Hepatocyte (in vitro differentiated cells): ENCODE results near the gene IQGAP2. TPM values are rescaled to one million over a fixed set of nuclear protein-coding genes. Genes with fewer than 3 reads are reported as not detected.

Source experiments
- DNase-seq: peaks from one replicate; pipeline ENCODE4 v3.0.0-alpha.2; 2016; ENCODE audit warnings: low spot score
- H2AFZ ChIP-seq: fragments of 200-600 bp; sonication (generic); 2 replicates; pipeline ENCODE4 v1.6.0; 2016; ENCODE audit warnings: antibody characterized with exemption, mild to moderate bottlenecking
- H3K27ac ChIP-seq: fragments of 200-600 bp; sonication (generic); 2 replicates; pipeline ENCODE4 v1.5.1; 2016; ENCODE audit warnings: mild to moderate bottlenecking
- H3K27me3 ChIP-seq: fragments of 200-600 bp; sonication (generic); 2 replicates; pipeline ENCODE4 v1.6.1; 2016
- H3K36me3 ChIP-seq: fragments of 200-600 bp; sonication (generic); replicated peaks from 2 replicates; pipeline ENCODE4 v1.5.1; 2016; ENCODE audit warnings: low read depth; ENCODE audit not compliant: insufficient read depth
- H3K4me1 ChIP-seq: fragments of 200-600 bp; sonication (generic); 2 replicates; pipeline ENCODE4 v1.5.1; 2016; ENCODE audit warnings: mild to moderate bottlenecking, moderate library complexity; ENCODE audit not compliant: insufficient read depth
- H3K4me2 ChIP-seq: fragments of 200-600 bp; sonication (generic); 2 replicates; pipeline ENCODE4 v1.6.0; 2016
- H3K4me3 ChIP-seq: fragments of 200-600 bp; sonication (generic); 2 replicates; pipeline ENCODE4 v1.5.1; 2016; ENCODE audit warnings: mild to moderate bottlenecking
- H3K79me2 ChIP-seq: fragments of 200-600 bp; sonication (generic); 2 replicates; pipeline ENCODE4 v1.6.0; 2017; ENCODE audit warnings: mild to moderate bottlenecking
- H3K9me2 ChIP-seq: fragments of 200-600 bp; sonication (generic); replicated peaks from 2 replicates; pipeline ENCODE4 v1.6.0; 2017; ENCODE audit warnings: mild to moderate bottlenecking; ENCODE audit not compliant: insufficient read depth
- H3K9me3 ChIP-seq: fragments of 200-600 bp; sonication (generic); 2 replicates; pipeline ENCODE4 v1.5.1; 2016; ENCODE audit warnings: low read depth, mild to moderate bottlenecking
- H4K20me1 ChIP-seq: fragments of 200-600 bp; sonication (generic); 2 replicates; pipeline ENCODE4 v1.6.0; 2016; ENCODE audit warnings: mild to moderate bottlenecking; ENCODE audit not compliant: insufficient read depth, poor library complexity, severe bottlenecking
- EZH2 ChIP-seq: fragments of 200-600 bp; sonication (generic); IDR thresholded peaks from 2 replicates; pipeline ENCODE4 v1.6.1; 2016; ENCODE audit warnings: antibody characterized with exemption, mild to moderate bottlenecking, borderline replicate concordance
- EZH2phosphoT487 ChIP-seq: fragments of 200-600 bp; sonication (generic); IDR thresholded peaks from one replicate; pipeline ENCODE4 v1.6.1; 2018; ENCODE audit warnings: antibody characterized with exemption, mild to moderate bottlenecking, low read depth, moderate library complexity; ENCODE audit not compliant: unreplicated experiment, severe bottlenecking
- WGBS: methylation state at CpG from one replicate; pipeline ENCODE4 v1.1.6; 2016; ENCODE audit warnings: low lambda C conversion rate; ENCODE audit errors: missing lambda C conversion rate; 5-methylcytosine and 5-hydroxymethylcytosine counted together
- polyA plus RNA-seq: library from polyadenylated mRNA; unstranded; fragments of >200 nt; fragmentation: Nextera tagmentation; extraction: Ambion mirVana; gene quantifications from 2 replicates; pipeline ENCODE4 v1.2.1, GENCODE V29; 2016
- total RNA-seq: library from RNA; depleted of rRNA; stranded (reverse); fragments of >200 nt; gene quantifications from 2 replicates; pipeline ENCODE4 v1.2.3, GENCODE V29; 2014
- TF ChIP-seq, protein P1 (sequence below): fragments of 200-600 bp; sonication (generic); IDR thresholded peaks from 2 replicates; pipeline ENCODE4 v1.5.1; 2016; ENCODE audit warnings: antibody characterized with exemption, mild to moderate bottlenecking; ENCODE audit not compliant: poor library complexity

Gene IQGAP2
- total and polyA plus RNA-seq, 2 experiments from 2014 or later: 37.2 to 78.9 TPM

DNA sequence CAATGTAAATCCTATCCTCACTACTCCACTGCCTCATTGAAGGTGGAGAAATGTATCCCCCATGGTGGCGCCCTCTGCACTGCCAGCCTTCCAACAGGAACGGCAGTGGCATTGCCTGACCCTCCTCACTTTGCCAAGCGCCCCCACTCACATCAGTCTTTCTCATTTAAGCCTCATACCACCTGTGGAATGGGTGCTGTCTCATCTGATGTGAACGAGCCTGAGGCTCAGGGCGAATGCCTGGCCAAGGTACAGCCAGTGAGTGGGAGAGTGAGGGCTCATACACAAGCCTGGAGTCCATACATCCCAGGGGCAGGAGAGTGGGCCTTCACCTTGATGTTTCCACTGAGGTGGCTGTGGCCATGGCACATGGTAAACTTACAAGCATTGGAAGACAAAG lies 209.9 kb downstream of the IQGAP2 start:
- Histone ChIP-seq H3K4me2 (no peak overlapping the region), H3K79me2 (no peaks in the 10 kb centered on the region), H3K27ac (no peak overlapping the region), H3K9me3 (no peaks in the 10 kb centered on the region), H2AFZ (no peak overlapping the region), H3K27me3 (no peaks in the 10 kb centered on the region), H3K36me3 (no peaks in the 10 kb centered on the region), H3K4me1 (peaks cover 7% of the 10 kb centered on the region), H4K20me1 (no peaks in the 10 kb centered on the region), H3K4me3 (no peak overlapping the region), H3K9me2 (no peaks in the 10 kb centered on the region)
- DNase-seq: no peak
- 75% methylated on average over 5 of the region's 5 CpGs for WGBS
- TF ChIP-seq EZH2phosphoT487 (no peak), EZH2 (no peak)
- TF ChIP-seq, protein P1, sequence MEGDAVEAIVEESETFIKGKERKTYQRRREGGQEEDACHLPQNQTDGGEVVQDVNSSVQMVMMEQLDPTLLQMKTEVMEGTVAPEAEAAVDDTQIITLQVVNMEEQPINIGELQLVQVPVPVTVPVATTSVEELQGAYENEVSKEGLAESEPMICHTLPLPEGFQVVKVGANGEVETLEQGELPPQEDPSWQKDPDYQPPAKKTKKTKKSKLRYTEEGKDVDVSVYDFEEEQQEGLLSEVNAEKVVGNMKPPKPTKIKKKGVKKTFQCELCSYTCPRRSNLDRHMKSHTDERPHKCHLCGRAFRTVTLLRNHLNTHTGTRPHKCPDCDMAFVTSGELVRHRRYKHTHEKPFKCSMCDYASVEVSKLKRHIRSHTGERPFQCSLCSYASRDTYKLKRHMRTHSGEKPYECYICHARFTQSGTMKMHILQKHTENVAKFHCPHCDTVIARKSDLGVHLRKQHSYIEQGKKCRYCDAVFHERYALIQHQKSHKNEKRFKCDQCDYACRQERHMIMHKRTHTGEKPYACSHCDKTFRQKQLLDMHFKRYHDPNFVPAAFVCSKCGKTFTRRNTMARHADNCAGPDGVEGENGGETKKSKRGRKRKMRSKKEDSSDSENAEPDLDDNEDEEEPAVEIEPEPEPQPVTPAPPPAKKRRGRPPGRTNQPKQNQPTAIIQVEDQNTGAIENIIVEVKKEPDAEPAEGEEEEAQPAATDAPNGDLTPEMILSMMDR: no peak

DNA sequence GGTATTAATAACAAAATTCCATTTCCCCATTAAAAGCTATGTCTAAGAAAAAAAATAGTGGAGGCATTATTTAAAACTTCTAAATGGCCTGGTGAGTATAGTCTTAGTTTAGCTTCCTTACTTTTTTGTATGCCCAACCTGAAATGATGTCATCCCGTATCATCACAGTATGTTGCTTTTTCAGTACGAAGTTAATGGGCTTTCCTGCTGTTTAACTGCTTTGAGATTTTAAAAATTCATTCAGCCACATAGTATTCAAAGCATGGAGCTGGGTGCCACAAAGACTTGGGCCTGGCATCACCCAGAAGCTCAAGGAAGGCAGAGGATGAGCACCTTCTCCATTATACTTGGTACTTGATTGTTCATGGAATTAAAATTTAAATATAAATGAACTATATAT lies 212.7 kb downstream of the IQGAP2 start:
- no peaks in the 10 kb centered on the region for H3K9me3 ChIP-seq
- no peaks in the 10 kb centered on the region for H3K36me3 ChIP-seq
- no peak for DNase-seq
- H3K27ac ChIP-seq: no peak overlapping the region
- H3K79me2 ChIP-seq: no peaks in the 10 kb centered on the region
- H4K20me1 ChIP-seq: no peaks in the 10 kb centered on the region
- no peak for TF ChIP-seq EZH2
- TF ChIP-seq, protein P1: no peak
- TF ChIP-seq EZH2phosphoT487: no peak
- H3K4me2 ChIP-seq: no peak overlapping the region
- WGBS: 85% methylated on average over 2 of the region's 2 CpGs
- H3K4me3 ChIP-seq: no peak overlapping the region
- no peak overlapping the region for H2AFZ ChIP-seq
- no peaks in the 10 kb centered on the region for H3K9me2 ChIP-seq
- no peaks in the 10 kb centered on the region for H3K4me1 ChIP-seq
- no peaks in the 10 kb centered on the region for H3K27me3 ChIP-seq

DNA sequence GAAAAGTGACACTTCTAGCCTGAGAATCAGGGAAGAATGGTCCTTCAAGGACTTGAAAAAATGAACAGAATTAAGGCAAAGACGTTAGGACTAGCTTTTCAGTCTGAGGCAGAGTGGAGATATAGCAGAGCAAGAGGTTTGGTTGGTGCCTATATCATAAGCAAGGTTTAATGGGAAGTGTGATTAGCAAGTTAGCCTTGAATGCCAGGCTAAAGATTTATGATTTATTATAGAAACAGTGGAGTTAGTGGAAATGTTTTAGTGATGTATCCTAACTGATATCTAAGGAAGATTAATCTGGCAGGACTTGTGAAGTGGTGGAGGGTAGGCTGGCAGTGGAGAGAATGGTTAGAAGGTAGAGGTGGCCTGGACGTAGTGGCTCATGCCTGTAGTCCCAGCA lies 213.1 kb downstream of the IQGAP2 start:
- no peak for DNase-seq
- Histone ChIP-seq H4K20me1 (no peaks in the 10 kb centered on the region), H3K9me2 (no peaks in the 10 kb centered on the region), H3K27ac (no peak overlapping the region), H3K27me3 (no peaks in the 10 kb centered on the region), H3K4me3 (no peak overlapping the region), H3K9me3 (no peaks in the 10 kb centered on the region), H3K79me2 (no peaks in the 10 kb centered on the region), H3K4me1 (no peaks in the 10 kb centered on the region), H3K36me3 (no peaks in the 10 kb centered on the region), H2AFZ (no peak overlapping the region), H3K4me2 (no peak overlapping the region)
- TF ChIP-seq, protein P1: no peak
- no peak for TF ChIP-seq EZH2
- TF ChIP-seq EZH2phosphoT487: no peak
- WGBS: 87% methylated on average over 2 of the region's 2 CpGs

DNA sequence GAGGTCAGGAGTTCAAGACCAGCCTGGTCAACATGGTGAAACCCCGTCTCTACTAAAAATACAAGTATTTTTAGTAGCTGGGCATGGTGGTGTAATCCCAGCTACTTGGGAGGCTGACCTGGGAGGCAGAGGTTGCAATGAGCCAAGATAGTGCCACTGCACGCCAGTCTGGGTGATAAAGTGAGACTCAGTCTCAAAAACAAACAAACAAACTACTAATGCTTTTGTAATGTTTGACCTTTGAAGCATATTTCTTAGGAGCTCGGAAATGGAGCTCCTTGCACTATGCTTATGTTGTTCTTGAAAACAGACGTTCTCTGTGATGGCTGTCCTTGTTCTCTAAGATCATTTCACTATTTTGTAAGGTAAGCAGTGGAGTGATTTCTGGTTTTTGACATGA lies 214.1 kb downstream of the IQGAP2 start:
- no peaks in the 10 kb centered on the region for H3K9me2 ChIP-seq
- no peak for TF ChIP-seq EZH2phosphoT487
- TF ChIP-seq EZH2: no peak
- TF ChIP-seq, protein P1: no peak
- H3K9me3 ChIP-seq: no peaks in the 10 kb centered on the region
- no peaks in the 10 kb centered on the region for H3K27me3 ChIP-seq
- no peaks in the 10 kb centered on the region for H4K20me1 ChIP-seq
- H3K4me1 ChIP-seq: no peaks in the 10 kb centered on the region
- no peak overlapping the region for H3K4me2 ChIP-seq
- no peaks in the 10 kb centered on the region for H3K36me3 ChIP-seq
- no peak overlapping the region for H2AFZ ChIP-seq
- no peak overlapping the region for H3K4me3 ChIP-seq
- no peak for DNase-seq
- H3K27ac ChIP-seq: no peak overlapping the region
- no peaks in the 10 kb centered on the region for H3K79me2 ChIP-seq
- WGBS: 86% methylated on average over 4 of the region's 4 CpGs
